Central memory CD8-positive, alpha-beta T cell (primary cell): ENCODE data around the gene TMEM17.

Experiments used
- ATAC-seq: fragments of 150-1000 bp; cut with Tn5 transposase; replicated peaks from 2 replicates; pipeline ENCODE4 v1.10.0; 2022; ENCODE audit warnings: mild to moderate bottlenecking, moderate FRiP score, moderate number of reproducible peaks; ENCODE audit not compliant: poor library complexity, severe bottlenecking; ENCODE audit errors: extremely low read depth
- DNase-seq, 2 donors: peaks; one replicate each; pipeline ENCODE4 v3.0.0; 2021; ENCODE audit warnings: low spot score in 2 of 2
- H3K27ac Mint-ChIP-seq: one replicate; pipeline ENCODE4 v1.8.0; 2022; ENCODE audit warnings: low read depth, mild to moderate bottlenecking, moderate library complexity, mixed read lengths
- H3K27me3 Mint-ChIP-seq: one replicate; pipeline ENCODE4 v1.8.0; 2022; ENCODE audit warnings: mixed read lengths
- H3K36me3 Mint-ChIP-seq: one replicate; pipeline ENCODE4 v1.8.0; 2022; ENCODE audit warnings: mild to moderate bottlenecking, moderate library complexity, mixed read lengths; ENCODE audit not compliant: insufficient read depth
- H3K4me1 Mint-ChIP-seq: one replicate; pipeline ENCODE4 v1.8.0; 2022; ENCODE audit warnings: mixed read lengths
- H3K4me3 Mint-ChIP-seq: one replicate; pipeline ENCODE4 v1.8.0; 2022; ENCODE audit warnings: mild to moderate bottlenecking, moderate library complexity, mixed read lengths
- H3K9me3 Mint-ChIP-seq: one replicate; pipeline ENCODE4 v1.8.0; 2022; ENCODE audit warnings: mixed read lengths

TMEM17 gene

DNA sequence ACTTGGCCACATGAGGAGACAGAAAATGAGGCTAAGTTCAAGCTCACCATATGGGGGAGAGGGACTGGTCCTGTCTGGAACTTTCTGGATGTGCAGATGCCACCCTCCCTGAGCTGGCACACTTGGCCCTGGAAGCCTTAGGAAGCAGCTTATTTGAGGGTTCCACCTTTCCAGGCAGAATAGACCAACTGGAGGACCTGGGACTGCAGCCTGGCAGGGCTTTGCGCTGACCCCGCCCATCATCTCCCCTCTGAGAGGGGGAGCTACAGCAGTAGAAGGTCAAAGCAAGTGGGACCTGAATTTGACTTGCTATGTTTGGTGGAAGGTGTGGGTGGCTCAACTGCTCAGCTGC is 39.5 kb downstream of the TMEM17 start:
- no peak for ATAC-seq
- H3K4me3 Mint-ChIP-seq: no peak overlapping the region
- no peaks in the 10 kb centered on the region for H3K4me1 Mint-ChIP-seq

GRCh38 chr2:62465741-62466502 is 40.1 kb downstream of the TMEM17 start:
- Mint-ChIP-seq H3K27me3 (no peaks in the 10 kb centered on the region), H3K9me3 (no peaks in the 10 kb centered on the region), H3K4me1 (no peaks in the 10 kb centered on the region), H3K36me3 (no peaks in the 10 kb centered on the region), H3K27ac (no peak overlapping the region), H3K4me3 (no peak overlapping the region)
- ATAC-seq (no peak), DNase-seq (no peak)

More for the DNA sequence above, 39.5 kb downstream of the TMEM17 start:
- DNase-seq: no peak
- H3K27ac Mint-ChIP-seq: no peak overlapping the region
- no peaks in the 10 kb centered on the region for H3K27me3 Mint-ChIP-seq
- no peaks in the 10 kb centered on the region for H3K9me3 Mint-ChIP-seq
- H3K36me3 Mint-ChIP-seq: no peaks in the 10 kb centered on the region

DNA sequence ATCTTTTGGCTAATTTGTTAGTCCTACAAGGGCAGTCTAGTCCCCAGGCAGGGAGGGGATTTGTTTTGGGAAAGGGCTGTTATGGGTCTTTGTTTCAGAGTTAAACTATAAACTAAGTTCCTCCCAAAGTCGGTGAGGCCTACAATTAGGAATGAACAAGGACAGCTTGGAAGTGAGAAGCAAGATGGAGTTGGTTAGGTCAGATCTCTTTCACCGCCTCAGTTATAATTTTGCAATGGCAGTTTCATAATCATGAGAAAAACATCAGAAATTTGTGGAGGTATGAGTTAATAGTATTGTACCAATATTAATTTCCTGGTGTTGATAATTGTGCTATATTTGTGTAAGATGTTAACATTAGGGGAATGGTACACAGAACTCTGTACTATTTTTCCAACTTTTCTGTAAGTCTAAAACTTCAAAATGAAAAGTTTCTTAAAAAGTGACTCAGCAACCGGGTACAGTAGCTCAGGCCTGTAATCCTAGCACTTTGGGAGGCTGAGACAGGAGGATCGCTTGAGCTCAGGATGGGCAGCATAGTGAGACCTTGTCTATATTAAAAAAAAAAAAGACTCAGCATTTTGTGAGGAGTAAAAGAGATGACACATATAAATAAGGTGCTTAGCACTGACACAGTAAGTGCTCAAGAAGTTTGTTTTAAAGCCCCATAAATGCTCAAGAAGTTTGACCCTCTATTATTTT is 40.8 kb downstream of the TMEM17 start:
- Mint-ChIP-seq H3K27me3 (no peaks in the 10 kb centered on the region), H3K4me3 (no peak overlapping the region), H3K4me1 (no peaks in the 10 kb centered on the region), H3K9me3 (no peaks in the 10 kb centered on the region), H3K36me3 (no peaks in the 10 kb centered on the region), H3K27ac (no peak overlapping the region)
- no peak for ATAC-seq
- DNase-seq: no peak

GRCh38 chr2:62464221-62465007 is 41.6 kb downstream of the TMEM17 start:
- ATAC-seq (no peak), DNase-seq (no peak)
- H3K4me1 Mint-ChIP-seq: no peaks in the 10 kb centered on the region
- no peaks in the 10 kb centered on the region for H3K9me3 Mint-ChIP-seq
- no peaks in the 10 kb centered on the region for H3K36me3 Mint-ChIP-seq
- H3K27ac Mint-ChIP-seq: no peak overlapping the region
- H3K27me3 Mint-ChIP-seq: no peaks in the 10 kb centered on the region
- H3K4me3 Mint-ChIP-seq: no peak overlapping the region

DNA sequence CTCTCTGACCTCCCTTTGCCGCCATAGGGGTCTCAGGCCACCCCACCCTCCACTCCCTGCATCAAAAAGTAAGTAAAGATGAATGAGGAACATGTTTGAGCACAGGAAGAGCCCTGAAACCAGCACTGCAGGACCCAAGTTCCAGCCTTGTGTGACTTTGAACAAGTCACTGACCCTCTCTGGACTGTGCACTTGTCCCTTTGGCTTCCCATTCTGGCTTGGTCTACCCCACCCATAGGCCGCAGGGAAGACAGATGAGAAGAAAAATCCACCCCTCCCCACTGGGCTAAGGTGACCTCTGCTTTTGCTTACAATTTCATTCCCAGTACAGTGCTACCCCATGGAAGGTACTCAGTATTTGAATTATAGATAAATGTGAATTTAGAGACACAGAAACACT is 43.8 kb downstream of the TMEM17 start:
- Mint-ChIP-seq H3K27me3 (no peaks in the 10 kb centered on the region), H3K27ac (no peak overlapping the region), H3K4me1 (no peaks in the 10 kb centered on the region), H3K9me3 (no peaks in the 10 kb centered on the region), H3K4me3 (no peak overlapping the region), H3K36me3 (no peaks in the 10 kb centered on the region)
- ATAC-seq (no peak), DNase-seq (no peak)

DNA sequence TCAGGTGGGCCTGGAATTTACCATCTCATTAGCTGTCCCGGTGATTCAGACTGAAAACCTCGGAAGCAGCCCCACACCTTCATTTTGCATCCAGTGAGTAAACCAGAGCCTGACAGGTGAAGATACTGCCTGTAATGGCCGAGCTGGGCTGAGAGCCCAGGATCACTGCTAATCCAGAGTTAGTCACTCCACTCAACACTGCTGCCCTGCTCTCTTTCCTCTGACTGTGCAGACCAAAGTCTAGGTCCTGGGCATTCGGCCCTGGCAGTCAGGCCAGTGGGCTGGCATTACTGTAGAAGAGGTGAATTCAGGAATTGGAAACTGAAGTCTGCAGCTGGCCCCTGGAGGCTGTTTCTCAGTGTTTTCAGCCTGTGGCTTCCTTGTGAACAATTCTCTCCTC is 44.3 kb downstream of the TMEM17 start:
- Mint-ChIP-seq H3K27ac (no peak overlapping the region), H3K4me1 (no peaks in the 10 kb centered on the region)
- no peak for ATAC-seq

GRCh38 chr2:62461017-62461553 is 44.9 kb downstream of the TMEM17 start:
- Mint-ChIP-seq H3K27ac (no peak overlapping the region), H3K9me3 (no peaks in the 10 kb centered on the region), H3K36me3 (no peaks in the 10 kb centered on the region), H3K27me3 (peaks cover 7% of the 10 kb centered on the region), H3K4me1 (no peaks in the 10 kb centered on the region), H3K4me3 (no peak overlapping the region)
- ATAC-seq: no peak
- no peak for DNase-seq

More for the DNA sequence above, 44.3 kb downstream of the TMEM17 start:
- Mint-ChIP-seq H3K36me3 (no peaks in the 10 kb centered on the region), H3K27me3 (peaks cover under 1% of the 10 kb centered on the region), H3K4me3 (no peak overlapping the region), H3K9me3 (no peaks in the 10 kb centered on the region)
- no peak for DNase-seq

GRCh38 chr2:62460175-62460574 is 45.8 kb downstream of the TMEM17 start:
- Mint-ChIP-seq H3K27me3 (peaks cover 14% of the 10 kb centered on the region), H3K4me3 (no peak overlapping the region), H3K4me1 (no peaks in the 10 kb centered on the region), H3K9me3 (no peaks in the 10 kb centered on the region), H3K36me3 (no peaks in the 10 kb centered on the region), H3K27ac (no peak overlapping the region)
- no peak for DNase-seq
- no peak for ATAC-seq

GRCh38 chr2:62459672-62460071 is 46.3 kb downstream of the TMEM17 start:
- no peaks in the 10 kb centered on the region for H3K4me1 Mint-ChIP-seq
- DNase-seq (no peak), ATAC-seq (no peak)
- peaks cover 14% of the 10 kb centered on the region for H3K27me3 Mint-ChIP-seq
- H3K36me3 Mint-ChIP-seq: no peaks in the 10 kb centered on the region
- no peaks in the 10 kb centered on the region for H3K9me3 Mint-ChIP-seq
- H3K27ac Mint-ChIP-seq: no peak overlapping the region
- H3K4me3 Mint-ChIP-seq: no peak overlapping the region

DNA sequence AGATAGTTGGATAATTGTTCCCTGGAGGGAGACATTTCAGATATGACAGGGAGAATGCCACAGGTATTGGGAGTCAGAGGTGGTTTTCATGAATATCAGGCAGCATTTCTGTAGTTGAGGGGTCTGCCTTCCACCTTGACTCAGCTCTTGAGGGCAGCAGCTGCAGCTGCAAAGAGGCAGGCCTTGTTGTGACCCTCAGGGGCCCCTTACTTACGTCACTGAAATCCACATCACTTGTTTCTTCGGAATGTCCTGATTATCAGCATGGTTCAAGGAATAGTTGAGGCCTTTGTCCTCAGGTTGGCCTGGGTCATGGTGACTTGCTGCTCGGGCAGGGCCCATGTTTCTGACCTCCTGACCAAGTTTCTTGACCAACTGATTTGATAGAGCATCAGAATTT is 46.9 kb downstream of the TMEM17 start:
- ATAC-seq (no peak), DNase-seq (no peak)
- H3K4me3 Mint-ChIP-seq: no peak overlapping the region
- peaks cover 14% of the 10 kb centered on the region for H3K27me3 Mint-ChIP-seq
- no peaks in the 10 kb centered on the region for H3K9me3 Mint-ChIP-seq
- no peak overlapping the region for H3K27ac Mint-ChIP-seq
- H3K4me1 Mint-ChIP-seq: no peaks in the 10 kb centered on the region
- H3K36me3 Mint-ChIP-seq: no peaks in the 10 kb centered on the region

DNA sequence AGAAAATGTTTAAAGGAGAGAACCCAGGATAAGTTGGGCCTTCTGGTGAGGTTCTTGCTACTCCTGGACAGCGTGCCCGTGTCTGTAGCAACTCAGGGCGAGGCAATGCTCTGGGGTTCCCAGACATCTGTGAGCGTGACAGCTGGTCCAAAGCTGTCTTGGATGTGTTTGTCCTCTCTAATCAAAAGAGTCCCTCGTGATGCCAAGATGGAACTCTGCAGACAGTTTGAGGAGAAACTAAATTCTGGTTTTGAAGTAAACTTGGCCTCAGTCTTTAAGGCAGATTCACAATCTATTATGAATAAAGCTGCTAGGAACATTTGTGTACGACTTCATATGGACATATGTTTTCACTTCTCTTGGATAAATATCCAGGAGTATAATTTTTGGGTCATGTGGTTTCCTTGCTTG is 47.3 kb downstream of the TMEM17 start:
- Mint-ChIP-seq H3K4me3 (no peak overlapping the region), H3K27me3 (peaks cover 14% of the 10 kb centered on the region), H3K27ac (no peak overlapping the region), H3K36me3 (no peaks in the 10 kb centered on the region), H3K4me1 (no peaks in the 10 kb centered on the region), H3K9me3 (no peaks in the 10 kb centered on the region)
- DNase-seq (no peak), ATAC-seq (no peak)

DNA sequence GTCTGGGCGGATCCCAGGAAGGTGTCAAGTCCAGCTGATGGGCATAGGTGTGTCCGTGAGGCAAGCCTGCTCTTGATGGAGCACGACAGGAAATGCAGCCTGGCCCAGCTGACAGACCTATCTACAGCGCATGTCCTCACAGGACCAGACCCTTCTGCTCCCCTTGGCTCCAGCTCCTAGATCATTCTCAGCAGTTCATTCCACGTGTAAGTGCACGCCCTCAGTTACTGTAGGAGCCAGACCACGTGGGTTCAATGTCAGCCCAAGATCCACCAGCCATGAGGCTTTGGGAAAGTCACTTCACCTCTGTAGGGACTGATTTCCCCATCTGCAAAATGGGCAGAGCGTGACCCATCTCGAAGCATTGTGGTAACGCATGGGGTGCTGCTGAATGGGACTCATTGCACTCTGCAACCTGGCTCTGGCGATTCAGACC is 47.8 kb downstream of the TMEM17 start:
- Mint-ChIP-seq H3K9me3 (no peaks in the 10 kb centered on the region), H3K27me3 (peaks cover 14% of the 10 kb centered on the region), H3K36me3 (no peaks in the 10 kb centered on the region), H3K27ac (no peak overlapping the region), H3K4me3 (no peak overlapping the region), H3K4me1 (no peaks in the 10 kb centered on the region)
- DNase-seq (no peak), ATAC-seq (no peak)
